ENCODE results near the gene KIAA0040.

The KIAA0040 gene

DNA sequence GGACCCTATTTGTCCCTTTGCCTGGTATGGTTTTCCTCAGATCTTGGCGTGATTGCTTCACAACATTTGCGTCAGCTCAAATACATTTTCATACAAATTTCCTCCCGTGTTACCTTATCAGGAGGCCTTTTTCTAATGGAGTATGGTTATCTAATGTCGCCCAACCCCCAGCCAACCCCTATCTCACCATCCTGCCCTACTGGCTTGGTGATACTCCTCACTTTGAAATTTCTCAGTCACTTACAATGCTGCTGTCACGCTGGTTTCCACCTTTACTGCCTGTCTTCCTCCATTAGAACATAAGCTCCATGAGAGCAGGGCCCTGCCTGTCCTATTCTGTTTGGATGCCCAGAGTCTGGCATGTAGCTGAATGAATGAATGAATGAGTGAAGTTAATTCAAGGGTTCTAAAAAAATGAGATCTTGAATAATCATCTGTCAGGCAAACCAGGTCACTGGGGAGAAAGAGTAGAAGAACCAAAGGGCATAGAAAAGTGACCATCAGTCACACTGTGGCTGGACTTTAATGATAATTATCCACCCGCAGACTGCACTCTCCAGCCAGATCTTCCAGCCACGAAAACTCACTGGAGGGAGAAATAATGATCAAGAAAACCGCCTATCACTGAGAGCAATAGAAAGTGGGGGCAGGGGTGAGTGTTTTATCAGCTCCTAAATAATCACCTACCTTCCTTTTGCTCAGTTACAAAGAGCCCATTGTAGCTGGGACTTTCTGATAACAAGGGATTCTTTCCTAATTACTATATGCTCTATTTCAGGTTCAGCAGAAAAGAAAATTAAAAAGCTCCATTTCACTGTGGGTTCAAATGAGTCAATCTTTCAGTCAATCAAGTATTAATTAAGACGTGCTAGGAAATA, 21.3 kb downstream of the KIAA0040 start:
- DNase-seq (ENCODE audit: low read depth): no peak

DNA sequence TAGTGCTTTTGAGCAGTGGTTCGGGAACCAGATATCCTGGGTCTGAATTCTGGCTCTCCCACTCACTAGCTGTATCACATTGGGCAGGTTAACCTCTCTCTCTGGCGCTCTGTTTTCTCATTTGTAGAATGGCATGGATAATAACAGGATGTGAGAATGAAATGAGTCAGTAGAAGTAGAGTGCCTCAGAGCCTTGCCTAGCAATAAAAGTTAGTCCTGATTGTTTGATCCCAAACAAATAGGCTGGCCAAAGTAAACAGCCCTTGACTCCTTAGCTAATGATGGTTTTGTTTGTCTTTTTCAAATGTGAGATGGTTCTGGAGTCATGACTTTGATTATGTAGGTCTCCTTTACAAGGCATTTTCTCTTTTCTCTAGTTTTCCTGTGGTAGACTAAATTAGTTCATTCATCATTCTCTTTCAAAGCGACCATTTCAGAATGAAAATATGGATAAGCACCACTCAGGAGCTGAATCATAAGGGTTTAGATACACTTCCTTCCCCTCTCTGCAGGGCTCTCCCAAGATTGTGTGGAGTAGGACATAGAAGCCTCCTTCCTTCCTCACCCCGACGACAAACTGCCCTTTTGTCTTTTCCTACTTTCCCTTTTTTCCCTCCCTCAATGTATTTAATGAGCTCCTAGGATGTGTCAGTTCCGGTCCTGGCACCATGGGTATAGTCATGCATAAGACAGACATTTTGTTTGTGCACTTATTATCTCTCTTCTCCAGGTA, 23.1 kb downstream of the KIAA0040 start:
- no peak for DNase-seq (ENCODE audit: low read depth)

DNA sequence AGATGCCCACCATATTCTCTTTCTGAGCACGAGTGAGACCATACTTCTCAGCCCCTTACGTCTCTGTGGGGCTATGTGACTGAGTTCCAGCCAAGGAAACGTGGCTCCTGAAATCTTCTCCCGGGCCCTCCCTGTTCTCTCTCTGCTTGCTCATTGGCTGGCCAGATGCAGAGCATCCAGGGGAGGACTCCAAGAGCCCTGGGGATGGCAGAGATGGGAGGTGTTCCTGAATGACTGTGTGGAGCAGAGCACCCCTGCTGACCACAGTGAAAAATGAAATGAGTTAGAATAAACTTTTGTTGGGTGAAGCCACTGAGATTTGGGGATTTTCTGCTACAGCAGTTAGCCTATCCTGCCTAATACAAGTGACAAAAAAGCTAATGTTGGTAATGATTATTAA, 23.8 kb downstream of the KIAA0040 start:
- DNase-seq (ENCODE audit: low read depth): no peak

DNA sequence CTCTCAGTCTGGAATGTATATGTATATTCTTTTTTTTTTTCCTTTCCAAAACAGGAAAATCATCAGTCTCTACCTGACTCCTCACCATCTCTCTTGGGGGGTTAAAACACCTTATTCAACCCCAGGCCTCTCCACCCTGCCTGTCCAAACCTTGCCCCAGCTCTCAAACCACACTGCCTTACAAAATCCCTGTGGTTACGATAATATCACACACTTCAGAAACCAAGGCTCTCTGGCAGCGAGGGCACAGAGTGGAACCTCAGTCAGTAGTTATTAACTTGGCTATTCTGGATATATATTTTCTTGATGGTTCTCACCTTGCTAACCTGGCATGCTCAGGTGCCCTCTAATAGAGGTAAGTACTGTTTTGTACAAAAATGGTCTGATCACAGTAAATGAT, 24.7 kb downstream of the KIAA0040 start:
- DNase-seq (ENCODE audit: low read depth): no peak

DNA sequence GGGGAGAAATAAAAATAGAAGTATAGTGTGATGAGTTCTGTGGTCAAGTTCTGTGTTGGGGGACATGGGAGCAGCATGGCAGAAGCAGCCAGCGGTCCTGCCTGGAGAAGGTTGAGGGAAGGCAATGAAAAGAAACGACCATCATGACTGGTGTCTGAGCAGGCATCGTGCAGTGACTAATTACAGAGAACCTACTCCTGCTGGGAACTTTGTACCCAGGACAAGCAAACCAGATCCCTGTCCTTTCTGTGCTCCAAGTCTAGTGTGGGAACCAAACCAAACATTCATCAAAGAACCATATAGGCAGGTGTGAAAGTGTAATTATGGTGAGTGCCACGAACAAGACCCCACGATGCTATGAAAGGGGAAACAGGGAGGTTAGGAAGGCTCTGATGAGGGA, 25.8 kb downstream of the KIAA0040 start:
- DNase-seq (ENCODE audit: low read depth): no peak

DNA sequence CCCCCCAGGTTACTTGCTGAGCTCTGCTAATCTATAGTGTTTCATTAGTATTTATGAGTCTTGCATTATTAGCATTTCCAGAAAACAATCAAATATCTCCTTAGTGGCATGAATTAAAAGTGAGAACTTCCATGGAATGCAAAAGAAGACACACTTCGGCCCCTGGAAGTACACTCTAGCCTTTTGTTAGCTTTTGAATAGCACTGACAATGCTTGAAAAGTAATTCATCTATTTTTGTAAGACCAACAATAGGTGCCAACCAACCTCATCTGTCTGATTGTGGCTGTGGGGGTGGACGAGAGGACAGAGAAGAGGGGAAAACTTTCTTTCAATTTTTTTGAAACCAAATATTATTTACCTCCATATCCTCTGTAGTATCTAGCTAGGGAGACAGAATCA, 27.8 kb downstream of the KIAA0040 start:
- DNase-seq (ENCODE audit: low read depth): no peak

DNA sequence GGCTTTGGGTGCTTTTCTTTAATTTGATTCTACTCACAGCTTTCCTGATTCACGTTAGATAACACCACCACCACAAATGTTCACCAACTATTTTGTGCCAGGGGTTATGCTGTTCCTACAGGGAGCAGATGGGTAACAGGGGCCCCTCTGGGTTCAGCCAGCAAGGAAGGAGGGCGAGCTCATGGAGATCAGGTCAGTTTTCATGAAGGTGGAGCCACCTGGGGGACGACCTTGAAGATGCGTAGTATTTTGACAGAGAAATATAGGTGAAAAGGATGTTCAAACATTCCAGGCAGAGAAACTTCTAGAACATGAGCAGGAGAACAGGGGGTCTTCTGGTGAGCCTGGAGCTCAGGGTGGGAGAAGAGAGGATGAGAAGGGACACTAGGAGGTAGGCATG, 28.9 kb downstream of the KIAA0040 start:
- no peak for DNase-seq (ENCODE audit: low read depth)

DNA sequence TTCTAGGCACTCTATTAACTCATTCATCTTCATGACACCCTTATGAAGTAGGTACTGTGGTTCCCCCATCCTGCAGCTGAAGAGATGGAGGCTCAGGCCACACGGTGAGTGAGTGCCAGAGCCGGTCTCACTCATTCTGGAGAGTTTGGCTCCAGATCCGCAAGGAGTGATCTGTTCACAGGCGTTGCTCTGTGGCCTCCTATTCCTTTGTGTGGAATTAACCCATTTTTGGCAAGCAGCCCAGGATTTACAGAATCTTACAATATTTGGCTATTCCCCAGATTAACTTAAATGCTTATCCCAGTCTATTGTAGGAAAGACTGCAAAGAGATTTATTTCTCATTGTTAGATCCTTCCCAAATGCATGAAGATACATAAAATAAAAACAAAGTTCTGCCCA, 29.6 kb downstream of the KIAA0040 start:
- no peak for DNase-seq (ENCODE audit: low read depth)

DNA sequence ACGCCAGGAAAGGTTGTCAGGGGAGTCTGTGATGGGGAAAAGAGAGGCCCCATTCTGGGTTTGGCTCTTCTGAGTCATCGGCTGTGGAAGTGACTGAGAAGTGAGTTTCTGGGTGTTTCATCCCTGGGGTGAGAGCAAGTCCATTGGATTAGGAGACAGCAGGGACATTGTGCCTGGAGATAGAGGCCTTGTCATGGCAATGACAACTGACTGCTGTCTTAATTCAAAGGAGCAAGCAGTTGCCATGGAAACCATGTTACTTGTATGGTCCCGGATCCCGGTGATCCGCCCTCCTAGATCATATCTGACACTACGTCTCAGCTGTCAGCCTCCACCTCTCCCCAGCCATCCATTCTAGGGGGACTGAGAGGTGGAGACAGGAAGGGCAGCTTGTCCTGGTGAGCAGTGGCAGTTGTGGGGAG, 34.4 kb downstream of the KIAA0040 start:
- DNase-seq (ENCODE audit: low read depth): no peak

DNA sequence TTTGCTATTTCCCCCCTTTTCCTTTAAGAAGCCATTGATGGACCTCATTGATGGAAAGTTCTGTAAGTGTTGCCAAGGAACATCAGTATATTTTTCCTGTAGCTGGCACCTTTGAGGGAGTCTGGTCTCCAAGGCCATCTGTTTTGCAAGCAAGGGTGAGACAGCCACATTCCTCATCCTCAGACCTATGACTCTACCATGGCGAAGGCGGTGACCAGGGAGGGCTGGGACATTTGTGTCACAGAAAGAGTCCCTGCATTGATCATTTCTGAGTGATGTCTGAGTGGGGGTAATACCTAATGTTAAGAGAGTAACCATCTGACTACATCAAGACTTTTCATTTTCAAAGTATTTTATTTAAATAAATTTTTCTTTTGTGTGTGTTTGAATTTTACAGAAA, 35.4 kb downstream of the KIAA0040 start:
- no peak for DNase-seq (ENCODE audit: low read depth)

DNA sequence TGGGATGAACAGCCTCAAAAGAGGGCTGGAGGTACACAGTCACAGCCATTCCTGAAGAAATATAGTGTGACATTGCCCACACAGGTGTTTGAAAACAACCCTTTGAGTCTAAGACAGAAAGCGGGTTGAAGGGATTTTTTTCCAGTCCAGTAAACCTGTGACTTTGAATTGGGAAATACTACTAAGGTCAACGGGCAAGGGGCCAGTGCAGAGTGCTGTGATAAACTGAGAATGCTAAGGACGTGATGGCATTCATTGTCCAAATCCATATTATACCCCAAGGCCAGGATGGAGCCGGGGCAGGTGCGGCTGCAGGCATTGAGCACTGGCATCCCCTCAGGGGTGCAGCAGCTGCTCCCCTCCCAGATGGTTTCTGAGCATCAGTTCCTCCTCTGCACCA, 36.6 kb downstream of the KIAA0040 start:
- no peak for DNase-seq (ENCODE audit: low read depth)

DNA sequence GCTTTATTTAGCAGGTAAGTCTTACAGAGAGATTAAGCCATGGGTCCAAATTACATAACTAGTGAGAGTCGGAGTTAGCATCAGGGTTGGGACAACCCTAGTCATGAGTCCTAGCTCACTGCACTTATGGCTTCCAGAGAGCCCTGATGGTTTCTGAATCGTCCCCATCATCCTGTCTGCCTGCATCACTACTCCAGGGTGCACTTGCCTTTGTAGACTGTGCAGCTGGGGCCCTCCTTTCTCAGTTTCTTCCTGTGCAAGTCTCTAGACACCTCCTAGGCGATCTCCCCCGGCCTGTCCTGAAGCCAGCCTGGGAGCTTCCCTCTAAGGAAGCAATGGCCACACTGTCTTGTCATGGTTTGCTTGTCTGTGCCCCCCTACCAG, 37.1 kb downstream of the KIAA0040 start:
- DNase-seq (ENCODE audit: low read depth): no peak

DNA sequence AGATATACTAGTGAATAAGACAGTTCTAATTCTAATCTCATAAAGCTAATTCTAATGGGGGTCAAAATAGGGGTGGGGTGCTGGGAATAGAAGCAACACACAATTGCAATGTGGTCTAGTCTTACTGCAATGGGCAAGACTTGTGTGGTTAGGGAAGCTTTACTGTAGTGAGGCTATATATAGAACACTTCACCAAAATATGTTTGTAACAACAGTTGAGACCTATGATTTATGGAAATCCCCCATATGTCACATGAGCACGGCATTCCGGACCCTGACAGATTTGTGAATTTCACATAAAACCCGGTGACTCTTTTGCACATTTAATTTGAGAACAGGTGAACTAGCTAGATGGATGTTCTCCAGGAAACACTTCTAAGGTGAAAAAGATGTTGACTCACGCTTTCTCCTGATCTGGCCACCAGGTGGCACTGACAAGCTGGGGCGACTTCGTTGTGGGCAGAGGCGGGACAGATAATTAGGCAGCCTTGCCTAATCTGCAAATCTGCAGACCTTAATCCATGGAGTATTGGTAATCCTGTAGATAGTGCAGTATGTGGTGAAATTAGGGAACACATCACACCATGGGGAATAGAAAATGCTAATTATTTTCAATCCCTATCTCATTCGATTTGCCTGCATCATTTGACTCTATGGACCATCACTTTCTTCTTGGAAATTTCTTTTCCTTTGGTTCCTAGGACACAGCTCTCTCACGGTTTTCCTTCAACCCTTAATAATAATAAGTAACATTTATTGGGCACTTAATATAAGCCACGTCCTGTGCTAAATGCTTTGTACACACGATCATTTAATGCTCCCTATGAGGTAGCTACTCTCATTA, 37.7 kb downstream of the KIAA0040 start:
- DNase-seq (ENCODE audit: low read depth): no peak

DNA sequence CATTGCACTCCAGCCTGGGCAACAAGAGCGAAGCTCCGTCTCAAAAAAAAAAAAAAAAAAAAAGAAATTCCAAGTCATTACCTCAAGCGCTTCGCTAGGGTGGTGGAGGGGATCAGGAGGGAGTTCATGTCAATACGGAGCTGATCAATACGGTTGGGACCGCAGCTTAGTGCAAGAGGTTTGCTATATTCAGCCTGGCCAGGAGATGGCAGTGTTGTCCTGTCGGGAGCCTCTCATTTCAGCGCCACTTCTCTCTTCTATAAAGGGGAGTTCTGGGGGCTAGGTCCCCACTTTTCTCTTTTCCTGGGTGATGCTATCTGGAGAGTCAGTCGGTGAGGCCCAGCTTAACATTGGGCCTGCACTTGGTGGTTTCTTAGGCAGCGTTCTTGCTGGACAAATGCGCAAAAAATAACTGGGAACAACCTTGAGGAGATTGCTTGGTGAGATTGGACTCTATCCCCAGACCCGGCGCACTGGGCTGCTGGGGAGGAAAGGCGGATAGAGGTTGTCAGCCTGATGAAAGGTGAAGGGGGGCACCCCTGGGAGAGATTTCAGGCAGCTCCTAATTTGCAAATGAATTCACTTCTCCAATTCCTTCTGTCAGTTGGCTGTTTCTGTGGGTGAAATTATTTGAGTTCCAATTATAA, 40.4 kb downstream of the KIAA0040 start:
- no peak for DNase-seq (ENCODE audit: low read depth)

DNA sequence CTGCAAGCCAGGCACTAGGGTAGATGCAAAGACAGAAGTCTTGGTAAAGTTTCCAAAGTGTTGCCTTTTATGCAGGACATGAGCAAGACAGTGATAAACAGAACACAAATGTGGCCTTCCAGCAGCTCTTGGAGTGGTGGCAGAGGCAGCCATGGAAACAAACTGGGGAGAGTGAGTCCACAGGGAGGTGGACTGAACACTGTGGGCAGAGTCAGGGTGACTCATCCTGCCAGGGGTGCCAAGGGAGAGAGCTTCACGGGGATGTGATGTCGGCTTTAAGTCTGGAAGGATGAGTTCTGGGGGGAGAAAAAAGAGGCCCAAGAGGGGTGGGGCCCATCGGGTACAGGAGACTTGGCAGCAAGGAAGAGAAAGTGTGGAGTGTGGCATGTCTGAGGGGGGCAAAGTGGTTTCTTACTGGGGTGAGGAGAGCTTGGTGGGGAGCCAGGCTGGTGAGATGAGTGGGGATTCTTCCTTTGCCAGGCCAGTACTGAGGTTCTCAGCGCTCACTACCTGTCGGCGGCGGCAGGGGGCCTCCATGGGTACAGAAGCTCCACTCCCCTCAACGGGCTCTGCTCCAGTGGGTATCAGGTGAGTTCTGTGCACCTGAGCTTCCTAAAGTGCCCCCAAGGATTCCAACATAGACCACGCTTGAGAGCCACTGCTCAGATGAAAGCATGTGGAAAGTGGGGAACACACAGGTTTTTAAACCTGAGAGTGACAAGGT, 41.8 kb downstream of the KIAA0040 start:
- no peak for DNase-seq (ENCODE audit: low read depth)

DNA sequence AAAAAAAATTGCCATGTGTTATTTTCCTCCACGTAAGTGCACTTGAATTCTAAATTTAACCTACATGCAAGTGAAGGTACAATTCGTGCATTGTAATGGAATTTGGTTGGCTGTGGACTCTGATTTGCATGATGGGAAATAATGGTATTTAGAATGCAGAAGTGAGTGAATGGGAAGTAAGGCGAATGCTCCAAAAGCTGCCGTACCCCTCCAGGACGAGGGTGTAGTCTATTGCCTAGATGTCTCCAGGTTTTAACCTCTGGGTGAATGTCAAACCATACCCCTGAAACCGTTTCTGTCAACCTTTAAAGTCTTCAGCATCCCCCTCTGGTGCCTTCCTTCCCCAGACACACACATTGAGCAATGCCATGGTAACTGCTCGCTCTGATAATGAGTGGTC, 44.5 kb downstream of the KIAA0040 start:
- DNase-seq (ENCODE audit: low read depth): no peak

DNA sequence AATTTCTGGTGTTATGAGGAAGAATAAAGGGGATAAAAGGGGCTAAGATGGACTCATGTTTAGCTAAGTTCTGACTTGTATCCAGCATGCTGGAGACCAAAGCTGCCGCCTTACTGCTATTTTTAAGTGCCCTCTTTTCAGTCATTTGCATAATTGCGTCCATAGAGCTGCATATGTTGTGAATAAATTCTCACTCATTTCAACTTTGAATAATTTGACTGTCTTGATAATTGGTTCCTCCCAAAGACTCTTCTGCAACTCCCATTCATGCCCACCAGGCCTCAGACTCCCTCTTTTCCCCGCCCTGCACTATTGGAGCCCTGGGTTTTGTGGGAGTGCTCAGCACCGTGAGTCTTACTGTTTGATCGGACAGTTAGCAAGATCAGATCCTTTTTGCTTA, 45.0 kb downstream of the KIAA0040 start:
- DNase-seq (ENCODE audit: low read depth): no peak

DNA sequence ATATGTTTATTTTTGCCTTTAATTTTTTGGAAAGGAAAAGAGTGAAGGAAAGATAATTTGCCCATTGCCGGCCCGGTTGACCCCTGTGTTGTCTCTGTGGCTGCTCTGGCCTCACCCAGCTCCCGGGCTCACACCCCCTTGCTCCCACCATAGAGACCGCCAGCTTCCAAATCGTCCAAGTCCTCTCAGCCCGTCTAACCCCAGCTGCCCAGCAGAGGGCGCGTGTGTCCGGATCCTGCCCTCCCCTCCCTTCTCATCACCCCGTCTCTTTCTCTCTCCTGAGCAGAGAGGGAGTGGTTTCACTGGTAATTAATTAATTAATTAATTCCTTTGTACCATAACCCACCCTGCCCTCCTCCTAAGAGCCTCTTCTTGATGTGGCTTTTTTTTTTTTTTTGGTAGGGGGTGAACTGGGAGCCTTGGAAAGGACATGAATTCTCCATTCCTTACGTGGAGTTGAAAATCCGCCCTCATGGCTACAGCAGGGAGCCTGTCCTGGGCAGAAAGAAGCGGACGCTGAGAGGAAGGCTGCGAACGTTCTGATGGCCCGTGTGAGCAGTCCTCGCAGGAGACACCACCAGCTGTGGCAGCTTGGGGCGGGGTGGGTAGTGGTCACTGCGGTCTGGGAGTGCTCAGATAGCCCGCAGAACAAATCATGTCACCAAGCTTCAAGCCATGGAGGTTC, 45.9 kb downstream of the KIAA0040 start:
- no peak for DNase-seq (ENCODE audit: low read depth)

DNA sequence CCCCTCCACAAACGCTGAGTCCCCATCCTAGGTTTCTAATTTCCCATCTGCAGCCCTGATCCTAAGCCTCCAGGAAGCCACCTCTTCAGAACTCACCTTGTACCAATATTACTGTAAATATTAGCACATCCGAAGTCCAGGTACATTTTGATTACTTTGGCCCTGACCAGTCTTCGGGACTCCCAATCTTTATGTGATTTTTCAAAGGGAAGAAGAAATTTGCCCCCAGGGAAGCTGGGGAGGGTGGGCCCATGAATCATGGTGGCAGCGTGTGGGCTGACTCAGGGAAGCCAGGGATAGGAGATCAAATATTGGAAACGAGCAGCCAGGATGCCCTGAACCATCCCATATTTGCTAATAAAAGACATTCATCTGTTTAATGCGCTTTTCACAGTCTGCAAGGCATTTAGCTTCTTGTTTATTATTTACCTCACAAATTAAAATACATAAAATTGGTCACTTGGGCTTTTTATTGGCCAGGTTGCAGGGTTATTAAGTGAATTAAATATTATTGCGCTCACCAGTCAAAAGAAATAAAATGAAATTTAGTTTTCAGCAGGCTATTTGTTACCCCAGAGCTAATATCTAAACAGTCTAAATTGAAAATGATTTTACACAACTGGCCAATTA, 46.6 kb downstream of the KIAA0040 start:
- no peak for DNase-seq (ENCODE audit: low read depth)

DNA sequence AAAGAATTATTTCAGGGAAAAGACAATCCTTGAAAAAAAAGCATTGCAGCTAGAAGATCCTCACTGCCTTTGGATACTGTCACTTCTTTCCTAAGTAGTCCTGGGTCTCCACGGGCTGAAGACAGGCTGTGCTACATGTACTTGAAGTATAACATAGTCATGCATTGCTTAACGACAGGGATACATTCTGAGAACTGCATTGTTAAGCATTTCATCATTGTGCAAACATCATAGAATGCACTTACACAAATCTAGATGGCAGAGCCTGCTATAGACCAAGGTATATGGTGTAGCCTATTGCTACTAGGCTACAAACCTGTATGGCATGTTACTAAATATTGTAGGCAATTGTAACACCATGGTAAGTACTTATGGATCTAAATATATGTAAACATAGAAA, 54.0 kb downstream of the KIAA0040 start:
- no peak for DNase-seq (ENCODE audit: low read depth)

All from HS-5 (cell line).